CD4-positive, alpha-beta T cell treated with Interleukin-17A for 4 hours (primary cell): ENCODE data around the gene ZNF619.
"Not testable (repeated sequence)": the region's sequence is repeated elsewhere in the genome, so short reads cannot be mapped to it uniquely, and the experiment has no call there.

Experiments
- DNase-seq: peaks from one replicate; pipeline ENCODE4 v3.0.0-alpha.2; 2020; ENCODE audit warnings: mixed read lengths

ZNF619 gene

DNA sequence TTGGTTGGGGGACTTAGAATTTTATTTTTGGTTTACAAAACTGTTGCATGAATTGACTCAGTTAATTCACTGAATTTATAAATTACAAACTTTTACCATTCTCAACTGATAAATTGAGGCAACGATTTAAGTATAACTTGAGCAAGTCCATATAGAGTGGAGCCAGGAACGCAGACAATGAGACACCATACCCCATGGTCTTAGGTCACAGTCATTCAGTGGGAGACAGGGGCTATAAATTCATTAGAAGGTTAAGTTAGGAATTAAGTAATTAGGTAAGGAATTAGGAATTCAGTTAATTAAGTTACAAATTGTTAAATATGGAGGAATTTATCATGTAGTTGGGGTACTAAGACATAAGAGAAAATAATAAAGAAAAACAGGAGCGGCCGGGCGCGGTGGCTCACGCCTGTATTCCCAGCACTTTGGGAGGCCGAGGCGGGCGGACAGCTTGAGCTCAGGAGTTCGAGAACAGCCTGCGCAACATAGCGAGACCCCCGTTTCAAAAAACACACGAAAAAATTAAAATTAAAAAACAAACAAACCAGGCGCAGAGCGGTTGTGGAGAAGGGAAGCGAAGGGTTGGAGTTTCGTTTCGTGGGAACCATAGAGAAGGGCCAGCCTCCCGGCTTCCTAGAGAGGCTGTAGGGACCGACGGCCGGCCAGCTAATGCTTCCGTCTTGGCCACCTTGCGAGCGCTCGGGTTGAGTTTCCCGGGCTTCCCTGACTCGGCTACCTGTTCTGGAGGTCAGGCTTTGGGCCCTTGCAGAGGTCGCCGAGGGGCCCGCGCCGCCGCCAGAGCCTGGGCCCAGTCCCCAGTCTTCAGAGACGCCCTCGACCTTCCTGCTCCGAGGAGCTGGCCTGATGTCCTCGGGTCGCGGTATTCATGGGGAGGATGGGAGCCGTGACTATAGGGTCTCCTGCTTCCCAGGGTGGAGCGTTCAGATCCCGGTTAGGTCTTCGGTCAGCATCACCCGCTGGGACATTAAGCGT, at the start of gene ZNF619:
TSS of gene ZNF619 (plus strand) at position 645 of the 993 bp plus-strand sequence. CDS start 858 bp downstream, outside the sequence.
- peak; percentile 72 for DNase-seq

DNA sequence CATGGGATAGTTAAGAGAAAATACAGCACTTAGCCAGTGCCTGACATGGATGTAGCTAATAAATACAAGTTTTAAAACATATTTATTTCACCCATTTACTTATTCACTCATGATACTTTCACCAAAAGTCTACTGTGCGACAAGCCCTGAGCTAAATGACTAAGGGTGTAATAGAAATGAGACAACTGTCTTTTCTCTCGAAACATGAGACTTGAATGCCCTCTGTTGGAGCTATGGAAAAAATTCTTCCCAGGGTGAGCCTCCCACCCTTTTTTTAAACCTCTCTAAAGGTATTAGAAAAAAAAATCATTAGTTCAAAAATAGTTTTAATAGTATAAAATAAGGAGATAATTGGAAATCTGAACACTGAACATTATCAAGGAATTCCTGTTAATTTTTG, 44.1 kb upstream of the ZNF619 start:
- no peak for DNase-seq

DNA sequence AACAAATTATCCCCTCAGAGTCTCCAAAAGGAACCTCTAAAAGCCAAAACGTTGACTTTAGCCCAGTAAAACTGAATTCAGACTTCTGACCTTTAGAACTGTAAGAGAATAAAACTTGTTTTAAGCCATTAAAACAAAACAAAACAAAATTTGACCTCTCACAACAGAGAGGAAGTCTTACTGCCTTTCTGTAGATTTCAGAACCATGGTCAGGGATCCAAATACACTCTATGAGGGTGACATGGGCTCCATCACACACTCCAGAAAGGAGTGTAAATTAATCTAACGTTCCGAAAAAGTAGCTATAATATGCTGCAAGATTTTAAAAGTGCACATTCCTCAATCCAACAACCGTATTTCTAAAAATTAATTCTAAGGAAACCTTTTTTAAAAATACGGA, 39.0 kb upstream of the ZNF619 start:
- DNase-seq = no peak

GRCh38 chr3:40445062-40445461, 31.9 kb upstream of the ZNF619 start:
- no peak for DNase-seq

DNA sequence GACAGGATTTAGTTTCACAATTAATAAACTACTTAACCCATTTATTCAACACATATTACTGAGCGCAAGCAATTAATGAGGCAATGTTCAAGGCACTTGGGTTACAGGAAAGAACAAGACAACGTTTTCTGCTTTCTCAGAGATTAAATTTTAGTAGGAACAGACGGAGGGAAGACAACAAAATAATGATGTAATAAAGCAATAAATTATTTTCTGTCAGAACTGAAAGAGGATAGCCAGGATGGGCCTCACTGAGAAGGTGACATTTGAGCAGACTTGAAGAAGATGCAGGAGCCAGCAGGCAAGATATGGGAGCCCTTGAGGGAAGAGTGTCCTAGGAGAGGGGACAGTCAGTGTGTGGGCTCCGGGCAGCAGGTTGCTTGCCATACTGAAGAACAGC, 31.0 kb upstream of the ZNF619 start:
- DNase-seq = no peak

- DNase-seq = no peak
Observed at GRCh38 chr3:40450438-40450837, 26.5 kb upstream of the ZNF619 start.

DNA sequence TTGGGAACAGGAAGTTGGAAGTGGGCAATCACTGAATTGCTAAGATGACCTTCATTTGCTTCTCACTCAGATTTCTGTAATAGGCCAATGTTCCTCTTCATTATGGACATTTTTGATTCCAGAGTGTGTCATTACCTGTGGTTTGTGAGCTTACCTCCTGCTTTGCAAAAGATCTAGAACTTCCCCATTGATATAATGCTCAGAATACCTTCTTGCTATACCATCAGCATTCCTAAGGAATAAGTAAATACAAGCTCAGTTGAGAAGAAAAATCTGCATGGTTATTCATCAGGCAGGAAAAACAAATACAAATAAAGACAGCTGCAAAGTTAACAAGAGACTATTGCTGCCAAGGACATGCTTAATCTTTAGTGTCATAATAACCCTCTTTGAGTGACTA, 25.4 kb upstream of the ZNF619 start:
- DNase-seq = no peak

DNA sequence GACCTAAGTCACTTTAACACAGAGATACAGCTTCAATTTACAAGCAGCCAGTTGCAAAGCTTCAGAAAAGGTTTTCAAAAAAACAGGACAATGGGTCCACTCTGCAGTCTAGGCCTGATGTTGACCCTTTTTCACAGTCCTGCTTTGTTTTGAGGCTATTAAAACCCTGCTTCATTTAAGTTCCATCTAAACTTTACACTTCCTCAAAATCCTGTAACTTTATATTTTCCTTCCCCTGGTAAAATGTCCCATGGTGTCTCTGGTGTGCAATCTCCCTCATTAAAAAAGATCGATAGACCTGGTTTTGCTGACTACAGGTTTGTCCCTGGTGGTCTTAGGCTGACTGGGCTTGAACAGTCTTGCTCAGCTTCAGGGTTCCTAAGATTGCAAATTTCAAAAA, 24.9 kb upstream of the ZNF619 start:
- no peak for DNase-seq

DNA sequence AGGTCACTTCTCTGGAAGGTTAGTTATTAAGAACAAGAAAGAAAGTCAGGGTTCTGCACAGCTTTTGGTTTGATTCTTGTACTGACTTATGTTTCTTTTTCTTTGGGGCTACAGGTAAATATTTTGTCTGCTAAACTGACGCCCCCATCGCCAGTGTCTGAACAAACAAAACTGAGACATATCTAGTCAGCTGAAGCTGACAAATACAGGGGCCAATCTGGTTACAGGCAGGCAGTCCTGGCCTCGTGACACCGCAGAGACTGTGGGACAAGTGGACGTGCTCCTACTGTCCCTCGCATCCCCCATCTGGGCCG, 24.4 kb upstream of the ZNF619 start:
- DNase-seq = no peak

GRCh38 chr3:40452876-40453730, 23.8 kb upstream of the ZNF619 start:
- peak; percentile 96 for DNase-seq

DNA sequence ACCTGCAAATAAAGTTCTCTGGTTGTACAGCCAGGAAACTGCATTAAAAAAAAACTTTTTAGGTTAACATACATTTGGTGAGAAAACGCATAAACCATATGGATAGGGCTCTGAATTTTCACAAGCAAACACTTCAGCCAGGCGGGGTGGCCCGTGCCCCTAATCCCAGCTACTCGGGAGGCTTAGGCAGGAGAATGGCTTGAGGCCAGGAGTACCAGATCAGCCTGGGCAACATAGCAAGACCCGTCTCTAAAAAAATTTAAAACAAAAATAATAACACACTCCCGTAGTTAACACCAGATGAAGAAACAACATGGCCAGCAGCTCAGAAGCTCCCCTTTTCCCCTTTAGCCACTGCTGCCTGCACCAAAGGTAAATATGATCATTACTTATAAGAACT, 23.0 kb upstream of the ZNF619 start:
- DNase-seq = no peak

DNA sequence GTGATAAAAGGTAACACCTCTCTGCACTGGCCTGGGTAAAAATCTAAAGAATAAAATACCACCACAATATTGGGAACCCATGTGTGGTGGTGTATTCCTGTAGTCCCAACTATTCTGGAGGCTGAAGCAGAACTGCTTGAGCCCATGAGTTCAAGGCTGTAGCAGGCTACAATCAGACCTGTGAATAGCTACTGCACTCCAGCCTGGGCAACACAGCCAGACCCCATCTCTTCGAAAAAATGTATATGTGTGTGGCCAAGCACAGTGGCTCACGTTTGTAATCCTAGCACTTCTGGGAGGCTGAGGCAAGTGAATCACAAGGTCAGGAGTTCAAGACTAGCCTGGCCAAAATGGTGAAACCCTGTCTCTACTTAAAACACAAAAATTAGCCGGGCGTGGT, 21.6 kb upstream of the ZNF619 start:
- no peak for DNase-seq

- no peak for DNase-seq
Observed at GRCh38 chr3:40456279-40456939, 20.5 kb upstream of the ZNF619 start.

- peak; percentile 96 for DNase-seq
Observed at GRCh38 chr3:40456940-40457823, 19.7 kb upstream of the ZNF619 start, which contains the start of gene RPL14. Gene RPL14 (plus strand): TSS chr3:40457339. CDS start chr3:40457472, 133 bp downstream.

- DNase-seq = no peak
Observed at GRCh38 chr3:40458473-40458872, 18.4 kb upstream of the ZNF619 start.

DNA sequence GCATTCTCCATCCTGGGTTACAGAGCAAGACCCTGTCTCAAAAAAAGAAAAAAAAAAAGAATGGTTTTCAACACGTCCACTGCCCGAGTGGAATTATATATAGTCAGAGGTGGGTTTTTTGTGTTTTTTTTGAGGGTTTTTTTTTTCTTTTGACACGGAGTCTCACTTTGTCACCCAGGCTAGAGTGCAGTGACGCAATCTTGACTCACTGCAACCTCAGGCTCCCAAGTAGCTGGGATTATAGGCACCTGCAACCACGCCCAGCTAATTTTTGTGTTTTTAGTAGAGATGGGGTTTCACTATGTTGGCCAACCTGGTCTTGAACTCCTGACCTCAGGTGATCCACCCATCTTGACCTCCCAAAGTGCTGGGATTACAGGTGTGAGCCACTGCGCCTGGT, 16.4 kb upstream of the ZNF619 start:
- DNase-seq = not testable (repeated sequence)

- no peak for DNase-seq
Observed at GRCh38 chr3:40461161-40461560, 15.8 kb upstream of the ZNF619 start.

GRCh38 chr3:40462838-40463237, 14.1 kb upstream of the ZNF619 start:
- DNase-seq = not testable (repeated sequence)

- DNase-seq = no peak
Observed at GRCh38 chr3:40463579-40463978, 13.3 kb upstream of the ZNF619 start.

GRCh38 chr3:40464339-40465110, 12.4 kb upstream of the ZNF619 start:
- peak; percentile 27 for DNase-seq

GRCh38 chr3:40465111-40465407, 11.9 kb upstream of the ZNF619 start:
- DNase-seq = no peak
